HK-2 (cell line): ENCODE measurements around the gene MPC1.
"Not testable (repeated sequence)": the region's sequence is repeated elsewhere in the genome, so short reads cannot be mapped to it uniquely, and the experiment has no call there.

Experiments
- DNase-seq: peaks from one replicate; pipeline ENCODE4 v3.0.0-alpha.2; 2018; ENCODE audit not compliant: unreplicated experiment

Gene MPC1

DNA sequence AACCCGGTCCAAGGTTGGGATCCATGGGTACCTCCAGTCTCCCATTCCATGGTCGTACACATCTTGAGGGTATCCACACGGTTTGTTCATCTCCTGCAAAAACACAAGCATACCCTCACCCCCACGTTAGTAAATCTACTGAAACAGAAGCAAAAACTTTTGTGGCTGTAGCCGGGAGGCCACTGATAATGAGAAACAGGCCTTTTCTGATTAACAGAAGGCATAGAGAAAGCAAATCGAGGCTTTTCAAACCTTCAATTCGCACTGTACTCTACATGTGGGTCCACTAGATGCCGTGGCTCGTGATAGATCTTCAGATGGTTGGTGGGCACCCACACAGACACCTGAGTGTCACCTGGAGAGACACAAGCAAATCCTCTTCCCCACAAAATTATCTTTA lies 37.1 kb downstream of the MPC1 start:
- not testable (repeated sequence) for DNase-seq

DNA sequence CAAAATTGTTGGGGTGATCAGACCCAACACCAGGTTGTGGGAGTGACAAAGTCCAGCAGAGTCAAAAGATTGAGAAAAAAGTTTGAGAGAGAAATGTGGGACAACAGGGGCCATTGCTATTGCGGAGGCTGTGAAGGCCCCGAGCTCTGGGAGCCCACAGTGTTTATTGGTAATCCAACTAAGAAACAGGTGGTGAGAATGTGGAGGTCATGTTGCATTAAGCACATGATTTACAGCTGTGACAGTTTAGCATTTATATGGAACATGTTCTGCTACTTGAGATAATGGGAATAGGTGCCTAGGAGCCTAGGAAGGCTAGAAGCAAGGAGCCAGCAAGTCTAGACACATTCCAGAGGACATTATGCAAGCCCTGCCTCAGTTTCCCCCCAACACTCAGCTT lies 37.8 kb downstream of the MPC1 start:
- DNase-seq, result not testable (repeated sequence)

DNA sequence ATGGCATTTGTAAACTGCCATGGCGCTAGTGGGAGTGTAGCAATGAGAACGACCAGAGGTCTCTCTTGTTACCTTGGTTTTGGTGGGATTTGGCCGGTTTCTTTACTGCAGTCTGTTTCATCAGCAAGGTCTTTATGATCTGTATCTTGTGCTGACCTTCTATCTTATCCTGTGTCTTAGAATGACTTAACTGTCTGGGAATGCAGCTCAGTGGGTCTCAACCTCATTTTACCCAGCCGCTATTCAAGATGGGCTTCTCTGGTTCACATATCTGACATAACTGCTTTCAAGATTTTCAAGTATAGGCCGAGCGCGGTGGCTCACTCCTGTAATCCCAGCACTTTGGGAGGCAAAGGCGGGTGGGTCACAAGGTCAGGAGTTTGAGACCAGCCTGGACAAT lies 38.5 kb downstream of the MPC1 start:
- no peak for DNase-seq

DNA sequence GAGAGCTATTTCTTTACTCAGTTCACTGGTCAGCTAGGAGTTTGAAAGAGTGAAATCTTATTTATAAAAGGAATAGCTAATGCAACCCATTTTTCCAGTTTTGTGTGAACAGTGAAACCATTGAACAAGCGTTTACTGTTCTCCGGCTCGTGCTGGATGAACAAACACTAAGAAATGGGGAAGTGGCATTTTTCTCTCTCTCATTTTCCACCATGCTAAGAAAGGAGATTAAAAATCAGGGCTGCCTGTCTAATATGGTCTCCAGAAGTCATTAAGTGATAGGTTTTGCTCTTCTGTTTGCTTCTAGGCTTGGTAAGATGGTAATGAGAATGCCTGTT lies 39.6 kb downstream of the MPC1 start:
- DNase-seq, result no peak

DNA sequence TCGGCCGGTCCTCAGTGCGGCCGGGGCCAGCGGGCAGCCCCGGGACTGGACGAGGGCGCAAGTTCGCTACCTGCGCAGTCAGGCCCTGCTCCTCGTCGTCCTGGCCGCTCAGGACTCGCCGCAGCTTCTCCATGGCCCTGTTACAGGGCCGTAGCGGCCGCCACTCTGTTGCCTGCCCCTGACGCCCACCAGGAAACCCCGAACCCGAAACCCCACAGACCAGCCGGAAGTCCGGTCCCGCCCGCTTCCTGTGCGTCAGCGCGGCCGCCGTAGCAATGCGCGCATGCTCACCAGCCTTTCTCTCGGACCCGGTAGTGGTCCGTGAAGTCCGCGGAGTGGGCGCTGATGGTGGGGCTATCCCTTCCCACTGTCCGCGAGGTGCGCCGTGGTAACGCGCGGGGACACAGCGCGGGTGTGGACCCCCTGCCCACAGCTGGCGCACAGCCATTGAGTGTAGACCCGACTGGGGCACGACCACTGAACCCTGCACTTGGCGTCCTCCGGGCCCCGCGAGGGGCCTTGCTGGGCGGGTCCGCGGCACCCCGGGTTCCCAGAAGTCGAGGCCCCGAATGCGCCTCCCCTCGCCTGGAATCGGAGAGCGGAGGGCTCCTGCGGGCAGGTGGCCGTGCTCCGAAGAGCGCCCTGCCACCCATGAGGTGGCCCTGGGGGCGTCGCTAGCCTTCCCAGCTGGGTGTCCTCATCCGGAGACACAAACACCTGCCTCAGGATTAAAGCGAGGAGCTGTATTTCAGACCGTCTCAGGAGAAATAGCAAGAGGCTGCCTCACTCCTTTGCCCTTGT lies 40.2 kb downstream of the MPC1 start, which contains the start of gene SFT2D1:
Gene SFT2D1 (minus strand): TSS at position 197 of the 801 bp plus-strand sequence. CDS start 64 bp downstream, at position 133.
- peak; percentile 84 for DNase-seq

DNA sequence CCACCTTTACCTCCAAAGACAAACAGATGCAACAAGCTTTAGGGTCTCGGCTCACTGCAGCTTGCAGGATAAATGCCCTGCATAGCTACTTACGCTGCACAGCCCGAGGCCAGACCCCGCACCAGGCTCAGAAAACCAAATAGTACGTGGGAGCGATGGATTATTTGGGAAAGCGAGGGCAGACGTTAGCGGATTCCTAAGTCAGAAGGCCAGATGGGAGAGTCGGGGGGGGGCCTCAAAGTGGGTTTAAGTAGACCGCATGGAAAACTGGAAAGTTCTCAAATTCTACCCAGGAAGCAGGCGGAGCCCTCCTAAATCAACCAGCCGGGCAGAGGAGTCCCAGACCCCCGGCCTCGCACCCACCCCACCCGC lies 40.8 kb downstream of the MPC1 start:
- no peak for DNase-seq

DNA sequence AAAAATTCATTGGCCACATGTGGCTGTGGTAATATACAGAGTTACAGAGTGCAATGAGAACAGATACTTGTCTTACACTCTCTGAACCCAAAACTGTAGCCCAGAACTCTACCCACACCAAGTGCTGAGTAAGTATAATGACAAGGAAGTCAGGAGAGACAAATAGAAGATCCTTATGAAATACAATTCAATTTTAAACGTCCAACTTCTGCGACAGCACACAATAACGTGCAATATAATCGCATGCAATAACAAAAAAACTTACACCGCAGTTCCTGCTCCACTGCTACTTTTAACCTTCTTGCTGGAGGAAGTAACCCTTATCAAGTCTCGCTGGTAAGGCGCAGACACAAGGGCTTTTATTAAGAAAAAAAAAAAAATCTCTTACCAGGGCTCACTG lies 41.3 kb downstream of the MPC1 start:
- DNase-seq, result no peak

DNA sequence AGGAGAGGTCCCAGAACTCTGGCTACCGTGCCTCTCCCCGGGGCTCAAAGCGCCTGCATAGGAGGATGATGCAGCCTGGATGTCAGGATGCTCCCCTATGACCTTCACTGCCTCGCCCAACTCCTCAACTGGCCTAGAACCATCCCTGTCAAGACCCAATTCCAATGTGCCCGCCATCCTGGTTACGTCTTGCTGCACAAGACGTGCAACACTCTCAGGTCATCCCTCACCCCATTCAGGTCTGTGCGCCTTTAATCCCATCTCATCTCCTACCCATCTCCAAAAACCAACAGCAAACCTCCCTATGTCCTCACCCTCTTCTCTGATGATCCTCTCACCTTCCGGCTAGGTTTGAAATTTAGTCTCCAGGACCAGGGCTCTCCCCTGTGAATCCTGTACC lies 43.9 kb downstream of the MPC1 start:
- DNase-seq, result no peak

DNA sequence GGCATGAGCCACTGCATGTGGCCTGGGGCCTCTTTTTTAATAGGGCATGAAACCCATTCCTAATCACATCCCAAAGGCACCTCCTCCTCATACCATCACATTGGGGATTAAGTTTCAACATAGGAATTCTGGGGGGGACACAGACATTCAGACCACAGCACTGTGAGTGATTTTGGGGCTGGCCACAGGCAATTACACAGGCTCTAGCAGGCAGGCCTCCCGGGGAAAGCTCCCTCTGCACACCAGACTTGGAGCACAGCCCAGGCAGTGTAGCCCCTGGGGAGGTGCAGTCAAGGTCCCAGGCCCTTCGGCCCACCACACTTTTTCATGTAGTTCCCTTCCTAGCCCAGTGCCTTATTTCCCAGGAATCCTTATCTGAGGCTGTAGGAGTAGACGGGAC lies 45.9 kb downstream of the MPC1 start:
- no peak for DNase-seq

DNA sequence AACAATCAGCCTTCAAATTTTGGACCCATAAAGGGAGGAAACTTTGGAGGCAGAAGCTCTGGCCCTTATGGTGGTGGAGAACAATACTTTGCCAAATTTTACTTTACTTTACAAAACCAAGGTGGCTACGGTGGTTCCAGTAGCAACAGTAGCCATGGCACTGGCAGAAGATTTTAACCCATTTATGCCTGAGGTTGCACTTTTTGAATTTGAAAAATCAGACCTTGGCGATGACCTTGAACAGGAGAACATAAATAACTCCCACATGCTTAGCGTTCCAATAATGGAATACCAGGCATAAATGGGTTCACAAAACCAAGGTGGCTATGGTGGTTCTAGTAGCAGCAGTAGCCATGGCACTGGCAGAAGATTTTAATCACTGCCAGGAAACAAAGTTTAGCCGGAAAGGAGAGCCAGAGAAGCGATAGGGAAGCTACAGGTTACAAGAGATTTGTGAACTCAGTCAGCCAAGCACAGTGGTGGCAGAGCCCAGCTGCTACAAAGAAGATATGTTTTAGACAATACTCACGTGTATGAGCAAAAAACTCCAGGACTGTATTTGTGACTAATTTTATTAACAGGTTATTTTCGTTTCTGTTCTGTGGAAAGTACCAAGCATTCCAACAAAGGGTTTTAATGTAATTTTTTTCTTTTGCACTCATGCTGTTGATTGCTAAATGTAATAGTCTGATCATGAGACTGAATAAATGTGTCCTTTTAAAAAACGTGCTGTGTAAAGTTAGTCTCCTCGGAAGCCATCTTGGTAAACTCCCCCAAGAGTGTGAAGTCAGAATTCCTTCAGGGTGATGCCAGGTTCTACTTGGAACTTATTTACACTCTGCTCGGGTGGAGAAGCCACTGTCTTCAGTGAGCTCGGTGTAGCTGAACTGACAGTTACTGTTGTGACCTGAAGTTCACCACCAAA lies 47.1 kb downstream of the MPC1 start:
- no peak for DNase-seq

DNA sequence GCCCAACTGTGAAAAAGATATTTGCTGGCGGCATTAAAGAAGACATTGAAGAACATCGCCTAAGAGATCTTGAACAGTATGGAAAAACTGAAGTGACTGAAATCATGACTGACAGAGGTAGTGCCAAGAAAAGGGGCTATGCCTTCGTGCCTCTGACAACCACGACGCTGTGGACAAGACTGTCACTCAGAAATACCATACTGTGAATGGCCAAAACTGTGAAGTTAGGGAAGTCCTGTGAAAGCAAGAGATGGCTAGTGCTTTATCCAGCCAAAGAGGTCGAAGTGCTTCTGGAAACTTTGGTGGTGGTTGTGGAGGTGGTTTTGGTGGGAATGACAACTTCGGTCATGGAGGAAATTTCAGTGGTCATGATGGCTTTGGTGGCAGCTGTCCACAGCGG lies 47.9 kb downstream of the MPC1 start:
- no peak for DNase-seq

DNA sequence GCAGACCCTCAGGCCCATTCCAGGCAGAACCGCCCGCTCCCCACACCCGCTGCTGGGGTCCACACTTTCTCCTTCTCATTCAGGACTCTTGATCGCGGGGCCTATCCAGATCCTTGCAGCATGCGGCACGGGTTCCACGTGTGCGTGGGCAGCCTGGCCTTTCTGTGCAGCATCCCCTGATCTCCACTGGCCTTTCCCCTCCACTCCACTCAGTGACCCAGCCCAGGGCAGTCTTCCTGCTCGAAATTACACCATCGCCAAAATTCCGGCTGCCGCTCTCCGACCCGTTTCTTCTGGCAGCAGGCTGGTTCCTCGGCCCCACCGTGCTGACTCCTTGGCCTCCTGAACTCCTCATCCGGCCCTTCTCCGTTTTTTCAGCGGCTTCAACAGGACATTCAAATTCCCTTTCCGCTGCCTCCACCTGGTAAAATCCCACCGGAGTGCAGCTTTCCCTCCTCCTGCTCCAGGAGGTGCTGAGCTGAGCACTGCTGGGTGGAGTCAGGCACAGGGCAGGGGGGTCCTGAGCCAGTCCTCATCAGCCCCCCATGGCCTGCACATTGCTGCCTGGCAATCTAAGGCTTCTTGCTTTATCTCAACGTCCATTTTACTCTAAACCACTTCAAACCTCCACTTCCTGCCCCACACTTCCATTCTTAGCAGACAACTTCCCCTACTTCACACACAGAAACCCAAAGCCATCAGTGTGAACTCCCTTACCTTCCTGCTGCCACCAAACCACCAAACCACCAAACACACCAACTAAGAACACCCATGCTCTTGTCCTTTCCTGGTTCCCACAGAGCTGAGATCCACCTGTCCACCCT lies 49.4 kb downstream of the MPC1 start:
- no peak for DNase-seq

DNA sequence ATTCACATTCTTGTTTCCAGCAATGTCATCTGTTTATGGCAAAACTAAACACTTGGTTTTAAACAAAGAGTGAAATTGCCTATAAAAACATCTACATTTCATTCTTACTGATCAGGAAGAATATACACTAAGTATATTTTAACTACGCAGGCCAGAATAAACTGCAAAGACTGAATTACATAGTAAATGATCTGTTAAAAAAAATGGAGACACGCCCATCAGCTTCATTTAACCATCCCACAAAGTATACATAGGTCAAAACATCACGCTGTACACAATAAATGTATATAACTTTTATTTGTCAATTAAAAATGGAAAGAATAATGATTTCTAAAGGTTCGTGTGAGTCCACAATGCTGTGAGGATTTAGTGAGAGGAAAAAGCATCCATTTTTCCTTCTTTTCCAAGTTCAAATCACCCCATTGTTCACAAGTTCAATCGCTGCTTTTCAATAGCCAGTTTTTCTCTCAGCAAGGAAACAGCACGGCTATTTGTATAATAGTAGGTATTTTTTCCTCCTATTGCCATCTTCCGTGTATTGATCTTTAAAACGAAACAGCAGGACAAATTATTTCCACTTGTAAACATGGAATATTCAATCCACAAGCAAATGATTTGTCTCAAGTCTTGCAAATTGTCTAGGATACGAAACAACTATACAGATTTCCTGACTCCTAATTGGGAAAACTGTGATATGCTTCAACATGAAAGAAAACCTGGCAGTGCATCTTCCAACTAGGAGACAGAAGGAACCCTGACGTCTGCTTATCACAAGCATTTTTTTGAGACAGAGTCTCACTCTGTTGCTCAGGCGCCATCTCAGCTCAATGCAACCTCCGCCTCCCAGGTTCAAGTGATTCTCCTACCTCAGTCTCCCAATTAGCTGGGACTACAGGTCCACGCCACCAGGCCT lies 51.0 kb downstream of the MPC1 start:
- no peak for DNase-seq

DNA sequence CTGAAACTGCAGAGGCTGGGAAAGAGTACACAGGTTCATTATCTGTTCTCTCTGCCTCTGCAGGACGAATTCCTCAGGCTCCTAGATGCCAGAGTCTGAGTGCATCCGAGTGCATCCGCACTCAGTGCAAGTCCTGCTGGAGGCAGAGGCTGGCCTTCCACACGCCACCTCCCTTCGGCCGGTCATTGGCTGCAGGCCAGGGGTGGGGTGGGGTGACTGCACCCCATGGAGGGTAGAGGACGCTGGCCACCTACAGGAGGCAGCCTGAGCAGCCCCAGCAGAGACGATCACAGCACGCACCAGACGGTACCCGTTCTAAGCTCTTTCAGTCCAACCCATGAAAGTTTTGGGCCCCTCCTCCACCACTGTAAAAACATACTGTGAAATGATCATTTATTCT lies 52.1 kb downstream of the MPC1 start:
- DNase-seq, result peak; percentile 34

DNA sequence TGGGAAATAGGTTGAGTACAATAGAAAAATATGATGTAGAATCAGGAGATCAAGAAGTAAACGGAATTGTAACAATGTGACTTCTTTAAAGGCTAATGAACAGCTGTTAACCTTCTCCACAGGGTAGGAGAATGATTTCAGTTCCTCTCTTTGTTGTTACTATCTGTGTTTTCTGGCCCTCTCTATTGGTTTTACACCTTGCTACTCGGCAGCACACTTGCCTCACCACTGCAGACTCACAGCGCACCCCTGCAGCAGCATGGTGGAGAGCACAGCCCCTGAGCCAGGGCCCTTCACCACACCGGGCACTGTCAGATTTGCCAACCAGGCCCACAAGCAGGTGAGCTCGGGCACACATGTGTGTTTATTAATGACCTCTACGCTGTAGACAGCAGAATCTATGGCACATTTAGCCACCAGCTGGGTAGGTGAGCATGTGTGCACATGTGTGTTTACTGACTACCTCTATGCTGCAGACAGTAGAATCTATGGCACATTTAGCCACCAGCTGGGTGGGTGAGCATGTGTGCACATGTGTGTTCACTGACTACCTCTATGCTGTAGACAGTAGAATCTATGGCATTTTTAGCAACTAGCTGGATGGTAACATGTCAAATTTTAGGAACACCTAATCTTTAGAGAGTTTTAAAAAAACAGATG lies 57.2 kb downstream of the MPC1 start:
- no peak for DNase-seq

DNA sequence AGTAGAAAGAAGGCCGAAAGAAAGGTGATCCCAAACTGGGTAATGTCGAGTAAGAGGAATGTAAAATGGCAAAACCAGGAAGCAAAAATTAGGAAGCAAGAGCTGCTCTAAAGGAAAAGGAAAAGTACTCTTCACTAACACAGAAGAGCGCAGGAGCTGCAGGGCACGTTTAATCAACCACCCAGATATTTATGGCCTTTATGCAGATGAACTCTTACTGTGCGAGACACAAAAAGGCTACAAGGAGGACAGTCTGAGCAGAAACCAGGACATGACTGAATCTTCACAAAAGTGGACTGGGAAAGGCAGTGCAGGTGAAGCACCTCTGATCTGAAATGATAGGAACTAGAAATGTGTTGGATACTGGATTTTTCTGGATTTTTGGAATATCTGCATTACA lies 59.3 kb downstream of the MPC1 start:
- no peak for DNase-seq

DNA sequence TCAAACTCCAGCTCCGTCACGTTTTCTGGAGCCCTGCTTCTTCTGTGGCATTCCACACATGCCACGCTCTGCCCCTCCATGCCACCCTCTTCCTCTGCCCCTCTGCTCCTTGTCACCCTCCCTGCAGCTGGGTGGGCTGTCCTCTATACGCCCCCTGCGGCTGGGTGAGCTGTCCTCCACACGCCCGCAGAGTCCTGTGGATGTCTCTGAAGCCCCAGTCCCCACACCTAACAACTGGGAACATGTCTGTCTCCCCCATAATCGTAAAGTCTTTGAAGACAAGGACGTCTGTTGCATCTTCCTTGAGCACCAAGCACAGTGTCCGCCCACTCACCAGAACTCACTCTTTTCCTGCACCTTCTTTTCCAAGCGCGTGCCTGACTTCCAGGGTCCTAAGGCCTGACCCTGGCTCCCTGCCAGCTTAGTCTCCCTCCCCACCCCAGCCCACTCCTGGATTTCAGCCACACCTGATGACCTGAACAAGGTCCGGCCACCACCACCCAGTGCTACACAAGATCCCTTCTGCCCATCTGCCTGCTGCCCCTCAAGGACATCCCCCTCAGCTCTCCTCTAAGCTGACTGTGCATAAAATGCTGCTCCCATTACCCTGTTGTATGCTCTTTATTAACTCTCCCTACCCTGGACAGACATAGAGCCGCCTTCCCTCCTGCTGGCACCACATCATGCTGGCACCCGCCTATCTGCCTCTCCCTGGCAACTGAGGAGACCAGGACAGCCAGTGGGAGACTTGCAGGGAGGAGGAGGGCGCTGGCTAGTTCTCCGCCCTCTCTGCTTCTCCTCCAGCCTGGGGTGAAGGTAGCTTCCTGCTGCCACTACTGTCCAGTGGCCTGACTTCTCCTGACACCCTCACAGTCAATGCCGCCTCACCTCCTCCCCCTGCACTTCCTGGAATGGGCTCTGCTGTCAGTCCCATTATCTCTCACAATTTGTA lies 63.8 kb downstream of the MPC1 start:
- peak; percentile 38 for DNase-seq

DNA sequence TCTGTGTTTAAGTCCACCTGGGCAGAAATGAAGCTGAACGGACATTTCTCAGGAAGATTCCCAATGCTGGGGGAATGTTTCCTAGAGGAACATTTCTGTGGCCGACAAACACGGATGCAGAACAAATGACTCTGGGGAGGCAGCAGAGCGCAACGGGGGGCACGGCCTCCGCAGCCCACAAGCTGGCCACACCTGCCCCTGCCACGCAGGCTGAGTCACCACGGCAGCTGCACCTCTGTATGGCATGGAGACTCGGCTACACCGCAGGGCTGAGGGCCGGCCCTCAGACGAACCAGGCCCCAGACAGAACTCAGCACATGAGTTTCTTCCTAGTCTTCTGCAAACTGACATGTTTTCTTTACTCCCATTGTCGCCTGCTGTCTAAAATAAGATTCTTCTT lies 64.5 kb downstream of the MPC1 start:
- DNase-seq, result peak; percentile 80
